Measurements from ENCODE around the gene SSH3.
"Not testable (repeated sequence)": the region's sequence is repeated elsewhere in the genome, so short reads cannot be mapped to it uniquely, and the experiment has no call there.

SSH3 gene, protein sequence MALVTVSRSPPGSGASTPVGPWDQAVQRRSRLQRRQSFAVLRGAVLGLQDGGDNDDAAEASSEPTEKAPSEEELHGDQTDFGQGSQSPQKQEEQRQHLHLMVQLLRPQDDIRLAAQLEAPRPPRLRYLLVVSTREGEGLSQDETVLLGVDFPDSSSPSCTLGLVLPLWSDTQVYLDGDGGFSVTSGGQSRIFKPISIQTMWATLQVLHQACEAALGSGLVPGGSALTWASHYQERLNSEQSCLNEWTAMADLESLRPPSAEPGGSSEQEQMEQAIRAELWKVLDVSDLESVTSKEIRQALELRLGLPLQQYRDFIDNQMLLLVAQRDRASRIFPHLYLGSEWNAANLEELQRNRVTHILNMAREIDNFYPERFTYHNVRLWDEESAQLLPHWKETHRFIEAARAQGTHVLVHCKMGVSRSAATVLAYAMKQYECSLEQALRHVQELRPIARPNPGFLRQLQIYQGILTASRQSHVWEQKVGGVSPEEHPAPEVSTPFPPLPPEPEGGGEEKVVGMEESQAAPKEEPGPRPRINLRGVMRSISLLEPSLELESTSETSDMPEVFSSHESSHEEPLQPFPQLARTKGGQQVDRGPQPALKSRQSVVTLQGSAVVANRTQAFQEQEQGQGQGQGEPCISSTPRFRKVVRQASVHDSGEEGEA

DNA sequence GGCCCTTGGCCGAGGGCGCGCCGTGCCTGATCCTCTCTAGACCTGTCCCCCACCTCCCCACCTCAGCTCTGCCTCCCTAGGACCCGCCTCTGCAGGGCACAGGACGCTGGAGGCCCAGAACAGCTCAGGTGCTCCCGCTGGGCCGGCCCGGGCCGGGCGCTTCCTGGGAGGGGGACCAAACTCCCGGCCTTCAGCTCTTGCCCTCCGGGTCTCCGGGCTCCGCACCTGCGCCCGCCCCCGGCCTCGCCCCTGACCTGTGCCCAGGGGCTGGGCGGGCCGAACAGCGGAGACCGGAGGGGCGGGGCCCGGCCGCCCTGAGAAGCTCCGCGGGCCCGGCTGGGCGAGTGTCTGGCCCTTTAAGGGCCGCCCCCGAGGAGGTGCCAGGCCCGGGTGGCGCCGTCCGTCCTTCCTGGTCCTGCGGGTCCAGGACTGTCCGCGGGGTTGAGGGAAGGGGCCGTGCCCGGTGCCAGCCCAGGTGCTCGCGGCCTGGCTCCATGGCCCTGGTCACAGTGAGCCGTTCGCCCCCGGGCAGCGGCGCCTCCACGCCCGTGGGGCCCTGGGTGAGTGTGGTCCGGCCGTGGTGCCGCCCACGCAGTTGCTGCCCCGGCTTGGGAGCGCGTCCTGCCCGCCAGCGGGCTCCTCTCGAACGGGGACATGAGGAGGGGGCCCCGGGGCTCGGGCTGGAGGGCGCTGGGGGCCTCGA, at the start of gene SSH3:
Gene SSH3, plus strand, starts transcription at position 399 of the 703 bp plus-strand sequence. Its CDS starts 96 bp downstream, at position 495.
- H3K27me3 ChIP-seq (ENCODE audit: control insufficient read depth, insufficient read depth, low read length): no peaks in the 10 kb centered on the region
- H3K9ac ChIP-seq (ENCODE audit: low read depth, low read length): peak within 1 kb of the TSS; percentile 56
- H3K9me3 ChIP-seq (ENCODE audit: control insufficient read depth, insufficient read depth, low read length): no peaks in the 10 kb centered on the region
- H3K27ac ChIP-seq (ENCODE audit: low read depth, low read length): peak within 1 kb of the TSS; percentile 57
- peak within 1 kb of the TSS; percentile 86 for H3K4me3 ChIP-seq (ENCODE audit: low read depth, low read length)
- peaks cover 28% of the 10 kb centered on the region for H3K36me3 ChIP-seq (ENCODE audit: control insufficient read depth, insufficient read depth, low read length)
- peaks cover 12% of the 10 kb centered on the region for H3K4me1 ChIP-seq (ENCODE audit: control insufficient read depth, insufficient read depth, low read length)

DNA sequence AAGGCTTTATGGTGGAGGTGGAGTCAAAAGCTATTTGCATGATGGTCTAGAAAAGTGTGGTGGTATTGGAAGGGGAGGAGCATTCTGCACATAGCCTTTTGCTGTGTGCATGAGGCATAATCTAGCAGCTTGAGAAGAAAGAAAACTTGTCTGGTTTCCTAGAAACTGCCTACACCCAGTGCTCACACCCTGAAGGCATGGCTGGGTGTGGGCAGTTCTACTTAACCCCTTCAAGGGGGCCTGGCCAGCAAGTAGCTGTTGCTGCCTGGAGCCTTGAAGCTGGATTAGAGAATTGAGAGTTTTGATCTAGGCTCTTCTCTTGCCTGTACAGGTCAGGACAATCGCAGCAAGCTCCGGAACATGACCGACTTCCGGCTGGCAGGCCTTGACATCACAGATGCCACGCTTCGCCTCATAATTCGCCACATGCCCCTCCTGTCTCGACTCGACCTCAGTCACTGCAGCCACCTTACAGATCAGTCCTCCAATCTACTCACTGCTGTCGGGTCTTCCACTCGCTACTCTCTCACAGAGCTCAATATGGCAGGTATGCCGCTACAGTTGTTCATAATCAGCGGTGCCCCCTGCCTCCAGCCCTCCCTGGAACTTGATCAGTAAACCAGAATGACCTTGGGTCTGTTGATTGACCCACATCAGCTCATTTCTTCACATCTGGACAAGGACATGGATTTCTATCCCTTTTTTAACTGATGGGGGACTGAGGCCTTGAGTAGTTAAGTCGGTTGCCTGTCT, 49.3 kb upstream of the SSH3 start:
- no peaks in the 10 kb centered on the region for H3K27me3 ChIP-seq (ENCODE audit: control insufficient read depth, insufficient read depth, low read length)
- no peaks in the 10 kb centered on the region for H3K4me1 ChIP-seq (ENCODE audit: control insufficient read depth, insufficient read depth, low read length)
- H3K27ac ChIP-seq (ENCODE audit: low read depth, low read length): no peak overlapping the region
- no peak overlapping the region for H3K4me3 ChIP-seq (ENCODE audit: low read depth, low read length)
- H3K9ac ChIP-seq (ENCODE audit: low read depth, low read length): no peak overlapping the region
- peaks cover 82% of the 10 kb centered on the region for H3K36me3 ChIP-seq (ENCODE audit: control insufficient read depth, insufficient read depth, low read length)
- H3K9me3 ChIP-seq (ENCODE audit: control insufficient read depth, insufficient read depth, low read length): no peaks in the 10 kb centered on the region

- Histone ChIP-seq H3K4me3 (ENCODE audit: low read depth, low read length) (no peak overlapping the region), H3K36me3 (ENCODE audit: control insufficient read depth, insufficient read depth, low read length) (peaks cover 75% of the 10 kb centered on the region), H3K9me3 (ENCODE audit: control insufficient read depth, insufficient read depth, low read length) (no peaks in the 10 kb centered on the region), H3K9ac (ENCODE audit: low read depth, low read length) (no peak overlapping the region), H3K4me1 (ENCODE audit: control insufficient read depth, insufficient read depth, low read length) (no peaks in the 10 kb centered on the region), H3K27ac (ENCODE audit: low read depth, low read length) (no peak overlapping the region), H3K27me3 (ENCODE audit: control insufficient read depth, insufficient read depth, low read length) (no peaks in the 10 kb centered on the region)
Observed at GRCh38 chr11:67254798-67255197, 48.5 kb upstream of the SSH3 start.

DNA sequence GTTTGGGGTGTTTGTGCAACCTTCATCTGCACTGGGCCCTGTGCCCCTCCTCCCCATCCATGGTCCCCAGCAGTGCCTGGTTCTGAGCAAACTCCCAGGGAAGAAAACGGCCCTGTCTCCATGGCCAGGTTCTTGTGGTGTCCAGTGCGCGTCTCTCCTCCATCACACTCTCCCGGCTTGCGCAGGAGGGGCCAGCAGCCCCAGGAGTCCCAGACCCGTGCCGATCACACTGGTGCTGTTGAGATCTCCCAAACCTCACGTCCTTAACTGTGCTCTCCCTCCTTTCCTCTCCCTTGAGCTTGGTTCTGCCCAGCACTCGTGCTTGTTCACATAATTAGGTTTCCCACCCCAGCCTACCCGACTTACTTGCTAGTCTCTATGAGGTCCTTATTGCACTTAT, 48.0 kb upstream of the SSH3 start:
- Histone ChIP-seq H3K27ac (ENCODE audit: low read depth, low read length) (no peak overlapping the region), H3K36me3 (ENCODE audit: control insufficient read depth, insufficient read depth, low read length) (peaks cover 69% of the 10 kb centered on the region)

DNA sequence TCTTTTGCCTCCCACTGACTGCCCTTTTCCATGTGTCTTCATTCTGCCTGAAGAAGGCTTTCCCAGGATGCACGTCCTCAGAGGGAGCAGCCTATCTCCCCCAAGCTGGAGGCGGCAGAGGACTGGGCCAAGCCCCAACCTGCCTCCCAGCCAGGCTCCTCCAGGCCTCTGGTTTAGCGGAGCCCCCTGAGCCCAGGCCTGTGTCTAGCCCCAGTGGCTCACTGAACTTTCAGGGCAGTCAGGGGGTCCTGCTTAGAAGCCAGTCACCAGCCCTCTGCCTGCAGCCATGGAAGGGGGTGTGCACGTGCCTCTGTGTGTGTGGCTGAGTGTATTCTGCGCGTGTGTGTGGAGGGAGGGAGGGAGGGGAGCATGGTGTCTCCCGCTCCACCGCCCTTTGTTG, 47.5 kb upstream of the SSH3 start:
- no peak overlapping the region for H3K27ac ChIP-seq (ENCODE audit: low read depth, low read length)
- H3K9me3 ChIP-seq (ENCODE audit: control insufficient read depth, insufficient read depth, low read length): no peaks in the 10 kb centered on the region
- no peak overlapping the region for H3K4me3 ChIP-seq (ENCODE audit: low read depth, low read length)
- no peaks in the 10 kb centered on the region for H3K4me1 ChIP-seq (ENCODE audit: control insufficient read depth, insufficient read depth, low read length)
- no peak overlapping the region for H3K9ac ChIP-seq (ENCODE audit: low read depth, low read length)
- peaks cover 64% of the 10 kb centered on the region for H3K36me3 ChIP-seq (ENCODE audit: control insufficient read depth, insufficient read depth, low read length)
- H3K27me3 ChIP-seq (ENCODE audit: control insufficient read depth, insufficient read depth, low read length): no peaks in the 10 kb centered on the region

More for the DNA sequence above, 48.0 kb upstream of the SSH3 start:
- Histone ChIP-seq H3K4me1 (ENCODE audit: control insufficient read depth, insufficient read depth, low read length) (no peaks in the 10 kb centered on the region), H3K9me3 (ENCODE audit: control insufficient read depth, insufficient read depth, low read length) (no peaks in the 10 kb centered on the region), H3K9ac (ENCODE audit: low read depth, low read length) (no peak overlapping the region), H3K4me3 (ENCODE audit: low read depth, low read length) (no peak overlapping the region), H3K27me3 (ENCODE audit: control insufficient read depth, insufficient read depth, low read length) (no peaks in the 10 kb centered on the region)

GRCh38 chr11:67256477-67257135, 46.7 kb upstream of the SSH3 start:
- Histone ChIP-seq H3K9ac (ENCODE audit: low read depth, low read length) (no peak overlapping the region), H3K36me3 (ENCODE audit: control insufficient read depth, insufficient read depth, low read length) (peaks cover 57% of the 10 kb centered on the region), H3K27me3 (ENCODE audit: control insufficient read depth, insufficient read depth, low read length) (no peaks in the 10 kb centered on the region), H3K4me1 (ENCODE audit: control insufficient read depth, insufficient read depth, low read length) (no peaks in the 10 kb centered on the region), H3K4me3 (ENCODE audit: low read depth, low read length) (no peak overlapping the region), H3K9me3 (ENCODE audit: control insufficient read depth, insufficient read depth, low read length) (no peaks in the 10 kb centered on the region), H3K27ac (ENCODE audit: low read depth, low read length) (no peak overlapping the region)

- no peak overlapping the region for H3K27ac ChIP-seq (ENCODE audit: low read depth, low read length)
- peaks cover 9% of the 10 kb centered on the region for H3K4me1 ChIP-seq (ENCODE audit: control insufficient read depth, insufficient read depth, low read length)
- no peak overlapping the region for H3K9ac ChIP-seq (ENCODE audit: low read depth, low read length)
- H3K36me3 ChIP-seq (ENCODE audit: control insufficient read depth, insufficient read depth, low read length): peaks cover 19% of the 10 kb centered on the region
- H3K9me3 ChIP-seq (ENCODE audit: control insufficient read depth, insufficient read depth, low read length): no peaks in the 10 kb centered on the region
- no peak overlapping the region for H3K4me3 ChIP-seq (ENCODE audit: low read depth, low read length)
- H3K27me3 ChIP-seq (ENCODE audit: control insufficient read depth, insufficient read depth, low read length): peaks cover 3% of the 10 kb centered on the region; the same call in 1 of the 2 replicates
Observed at GRCh38 chr11:67260406-67260805, 42.9 kb upstream of the SSH3 start.

DNA sequence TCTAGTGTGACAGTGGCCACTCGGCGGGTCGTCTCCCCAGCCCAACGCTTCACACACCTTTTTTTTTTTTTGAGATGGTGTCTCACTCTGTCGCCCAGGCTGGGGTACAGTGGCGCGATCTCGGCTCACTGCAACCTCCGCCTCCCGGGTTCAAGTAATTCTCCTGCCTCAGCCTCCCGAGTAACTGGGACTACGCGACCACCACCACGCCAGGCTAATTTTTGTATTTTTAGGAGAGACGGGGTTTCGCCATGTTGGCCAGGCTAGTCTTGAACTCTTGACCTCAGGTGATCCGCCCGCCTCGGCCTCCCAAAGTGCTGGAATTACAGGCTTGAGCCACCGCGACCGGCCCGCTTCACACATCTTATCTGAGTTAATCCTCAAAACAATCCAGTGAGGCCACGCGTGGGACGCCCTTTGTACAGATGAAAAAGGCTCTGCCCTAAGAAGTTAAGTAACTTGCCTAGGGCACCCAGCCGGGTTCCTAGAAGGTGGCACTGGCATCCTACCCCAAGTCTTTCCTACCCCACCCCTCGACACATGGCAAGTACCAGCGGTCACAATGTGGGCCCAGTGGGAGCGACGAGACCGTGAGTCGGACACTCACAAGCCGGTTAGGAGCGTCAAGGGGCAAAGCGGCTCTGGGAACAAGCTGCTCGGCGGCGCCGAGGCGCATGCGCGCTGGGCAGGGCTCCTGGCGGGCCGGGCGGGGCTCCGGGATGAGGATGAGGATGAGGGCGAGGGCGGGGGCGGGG, 42.3 kb upstream of the SSH3 start:
- not testable (repeated sequence) for H3K27me3 ChIP-seq (ENCODE audit: control insufficient read depth, insufficient read depth, low read length); H3K9ac ChIP-seq (ENCODE audit: low read depth, low read length); H3K9me3 ChIP-seq (ENCODE audit: control insufficient read depth, insufficient read depth, low read length); H3K4me1 ChIP-seq (ENCODE audit: control insufficient read depth, insufficient read depth, low read length); H3K27ac ChIP-seq (ENCODE audit: low read depth, low read length)
- peaks cover 12% of the 10 kb centered on the region for H3K36me3 ChIP-seq (ENCODE audit: control insufficient read depth, insufficient read depth, low read length)
- H3K4me3 ChIP-seq (ENCODE audit: low read depth, low read length): peak overlapping the region; percentile 61

GRCh38 chr11:67261640-67261945, 41.7 kb upstream of the SSH3 start:
- H3K9ac ChIP-seq (ENCODE audit: low read depth, low read length): no peak overlapping the region
- H3K4me3 ChIP-seq (ENCODE audit: low read depth, low read length): peak overlapping the region; percentile 53
- H3K4me1 ChIP-seq (ENCODE audit: control insufficient read depth, insufficient read depth, low read length): peaks cover 9% of the 10 kb centered on the region
- no peaks in the 10 kb centered on the region for H3K9me3 ChIP-seq (ENCODE audit: control insufficient read depth, insufficient read depth, low read length)
- H3K27ac ChIP-seq (ENCODE audit: low read depth, low read length): no peak overlapping the region
- peaks cover 7% of the 10 kb centered on the region for H3K36me3 ChIP-seq (ENCODE audit: control insufficient read depth, insufficient read depth, low read length)
- peaks cover 8% of the 10 kb centered on the region; the same call in 1 of the 2 replicates for H3K27me3 ChIP-seq (ENCODE audit: control insufficient read depth, insufficient read depth, low read length)

Measured in HUES48 (cell line).